Neural progenitor cell (in vitro differentiated cells): ENCODE data around the gene PCSK4. TPM values are rescaled to one million over a fixed set of nuclear protein-coding genes. Genes with fewer than 3 reads are reported as not detected.
A peak's percentile ranks its signal among the peaks of the same experiment; 100 is the strongest.

Source experiments
- DNase-seq: peaks from one replicate; pipeline ENCODE4 v3.0.0-alpha.2; 2016; ENCODE audit warnings: low spot score
- H2AFZ ChIP-seq: fragments of 200-600 bp; sonication (generic); replicated peaks from 2 replicates; pipeline ENCODE4 v1.6.1; 2016; ENCODE audit warnings: antibody characterized with exemption
- H3F3A ChIP-seq: fragments of 200-600 bp; sonication (generic); 2 replicates; pipeline ENCODE4 v1.6.1; 2016; ENCODE audit warnings: antibody characterized with exemption, low read depth
- H3K27ac ChIP-seq: fragments of 200-600 bp; sonication (generic); 2 replicates; pipeline ENCODE4 v1.5.1; 2016; ENCODE audit warnings: mild to moderate bottlenecking
- H3K27me3 ChIP-seq: fragments of 200-600 bp; sonication (generic); 2 replicates; pipeline ENCODE4 v1.6.1; 2016; ENCODE audit warnings: mild to moderate bottlenecking, moderate library complexity
- H3K36me3 ChIP-seq: fragments of 200-600 bp; sonication (generic); 2 replicates; pipeline ENCODE4 v1.5.1; 2016
- H3K4me1 ChIP-seq: fragments of 200-600 bp; sonication (generic); 2 replicates; pipeline ENCODE4 v1.6.1; 2016; ENCODE audit warnings: mixed run types
- H3K4me2 ChIP-seq: fragments of 200-600 bp; sonication (generic); 2 replicates; pipeline ENCODE4 v1.6.1; 2016
- H3K4me3 ChIP-seq: fragments of 200-600 bp; sonication (generic); 2 replicates; pipeline ENCODE4 v1.5.1; 2016
- H3K79me2 ChIP-seq: fragments of 200-600 bp; sonication (generic); 2 replicates; pipeline ENCODE4 v1.6.1; 2016; ENCODE audit warnings: low read depth
- H3K9ac ChIP-seq: fragments of 200-600 bp; sonication (generic); 2 replicates; pipeline ENCODE4 v1.6.1; 2016
- H3K9me3 ChIP-seq: fragments of 200-600 bp; sonication (generic); 2 replicates; pipeline ENCODE4 v1.5.1; 2016; ENCODE audit warnings: low read depth
- H4K20me1 ChIP-seq: fragments of 200-600 bp; sonication (generic); 2 replicates; pipeline ENCODE4 v1.6.1; 2016; ENCODE audit warnings: low read depth
- H3K27ac Mint-ChIP-seq: 3 replicates; pipeline ENCODE4 v1.8.0; 2021; ENCODE audit warnings: mixed read lengths
- H3K27me3 Mint-ChIP-seq: 2 replicates; pipeline ENCODE4 v1.8.0; 2022; ENCODE audit warnings: low read depth, mild to moderate bottlenecking, inconsistent platforms, moderate library complexity, mixed read lengths; ENCODE audit not compliant: insufficient read depth
- H3K36me3 Mint-ChIP-seq: 3 replicates; pipeline ENCODE4 v1.8.0; 2021; ENCODE audit warnings: mixed read lengths
- H3K4me1 Mint-ChIP-seq: 3 replicates; pipeline ENCODE4 v1.8.0; 2021; ENCODE audit warnings: mixed read lengths
- H3K4me3 Mint-ChIP-seq: 3 replicates; pipeline ENCODE4 v1.8.0; 2021; ENCODE audit warnings: mild to moderate bottlenecking, moderate library complexity, mixed read lengths
- H3K9me3 Mint-ChIP-seq: 3 replicates; pipeline ENCODE4 v1.8.0; 2020; ENCODE audit warnings: mixed read lengths
- CTCF ChIP-seq: fragments of 200-600 bp; sonication (generic); IDR thresholded peaks from 2 replicates; pipeline ENCODE4 v1.5.1; 2017; ENCODE audit warnings: antibody characterized with exemption, mild to moderate bottlenecking
- EZH2 ChIP-seq: fragments of 200-600 bp; sonication (generic); IDR thresholded peaks from 2 replicates; pipeline ENCODE4 v1.6.1; 2017; ENCODE audit warnings: antibody characterized with exemption, mild to moderate bottlenecking, moderate library complexity
- EZH2phosphoT487 ChIP-seq: fragments of 200-600 bp; sonication (generic); IDR thresholded peaks from 2 replicates; pipeline ENCODE4 v1.6.1; 2017; ENCODE audit warnings: antibody characterized with exemption
- total RNA-seq: library from RNA; depleted of rRNA; stranded (reverse); fragments of >200 nt; gene quantifications from 2 replicates; pipeline ENCODE4 v1.2.3, GENCODE V29; 2015; ENCODE audit warnings: low replicate concordance

Gene PCSK4
- total RNA-seq, 1 donor from 2014 or later: 3.6 TPM

- DNase-seq: peak; percentile 73
- Histone ChIP-seq H3K4me3 (peak overlapping the region; percentile 45), H3K4me2 (peak overlapping the region; percentile 76), H2AFZ (no peak overlapping the region), H3K36me3 (no peaks in the 10 kb centered on the region), H3K9me3 (no peaks in the 10 kb centered on the region), H3K79me2 (no peaks in the 10 kb centered on the region), H4K20me1 (peaks cover 95% of the 10 kb centered on the region), H3K27me3 (peaks cover 98% of the 10 kb centered on the region), H3K27ac (no peak overlapping the region), H3F3A (peaks cover 50% of the 10 kb centered on the region), H3K4me1 (peaks cover 43% of the 10 kb centered on the region), H3K9ac (no peak overlapping the region)
- Mint-ChIP-seq H3K27ac (no peak overlapping the region), H3K36me3 (peaks cover 2% of the 10 kb centered on the region), H3K9me3 (no peaks in the 10 kb centered on the region), H3K4me3 (no peak overlapping the region), H3K4me1 (peaks cover 4% of the 10 kb centered on the region), H3K27me3 (peaks cover 27% of the 10 kb centered on the region)
- TF ChIP-seq EZH2: no peak
- TF ChIP-seq CTCF: no peak
- no peak for TF ChIP-seq EZH2phosphoT487
Observed at GRCh38 chr19:1469255-1470054, 20.7 kb downstream of the PCSK4 start.

DNA sequence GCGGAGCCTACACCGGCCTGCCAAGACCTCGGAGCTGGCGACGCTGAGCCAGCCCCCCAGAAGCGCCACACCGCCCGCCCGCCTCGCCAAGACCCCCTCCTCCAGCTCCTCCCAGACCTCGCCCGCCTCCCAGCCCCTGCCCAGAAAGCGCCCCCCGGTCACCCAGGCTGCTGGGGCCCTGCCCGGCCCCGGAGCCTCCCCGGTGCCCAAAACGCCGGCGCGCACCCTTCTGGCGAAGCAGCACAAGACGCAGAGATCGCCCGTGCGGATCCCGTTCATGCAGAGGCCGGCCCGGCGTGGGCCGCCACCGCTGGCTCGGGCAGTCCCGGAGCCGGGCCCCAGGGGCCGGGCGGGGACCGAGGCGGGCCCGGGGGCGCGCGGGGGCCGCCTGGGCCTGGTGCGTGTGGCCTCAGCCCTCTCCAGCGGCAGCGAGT, 21.3 kb downstream of the PCSK4 start:
- peaks cover 30% of the 10 kb centered on the region for H3K27me3 Mint-ChIP-seq

DNA sequence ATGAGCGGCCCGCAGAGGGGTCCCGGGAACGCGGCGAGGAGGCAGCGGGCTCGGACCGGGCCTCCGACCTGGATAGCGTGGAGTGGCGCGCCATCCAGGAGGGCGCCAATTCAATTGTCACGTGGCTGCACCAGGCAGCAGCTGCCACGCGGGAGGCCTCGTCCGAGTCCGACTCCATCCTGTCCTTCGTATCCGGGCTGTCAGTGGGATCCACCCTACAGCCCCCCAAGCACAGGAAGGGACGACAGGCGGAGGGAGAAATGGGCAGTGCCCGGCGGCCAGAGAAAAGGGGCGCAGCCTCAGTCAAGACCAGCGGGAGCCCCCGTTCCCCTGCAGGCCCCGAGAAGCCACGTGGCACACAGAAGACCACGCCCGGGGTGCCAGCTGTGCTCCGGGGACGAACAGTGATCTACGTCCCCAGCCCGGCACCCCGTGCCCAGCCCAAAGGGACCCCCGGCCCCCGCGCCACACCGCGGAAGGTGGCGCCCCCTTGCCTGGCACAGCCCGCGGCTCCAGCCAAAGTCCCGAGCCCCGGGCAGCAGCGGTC, 21.8 kb downstream of the PCSK4 start:
- Histone ChIP-seq H3K4me3 (peak overlapping the region; percentile 16), H3K9ac (no peak overlapping the region), H3F3A (peaks cover 50% of the 10 kb centered on the region), H3K4me1 (peaks cover 43% of the 10 kb centered on the region), H3K36me3 (no peaks in the 10 kb centered on the region), H3K27me3 (peaks cover 100% of the 10 kb centered on the region), H3K4me2 (peak overlapping the region; percentile 72), H3K27ac (no peak overlapping the region), H3K79me2 (no peaks in the 10 kb centered on the region), H4K20me1 (peaks cover 95% of the 10 kb centered on the region), H2AFZ (no peak overlapping the region), H3K9me3 (no peaks in the 10 kb centered on the region)
- DNase-seq: no peak
- no peak overlapping the region for H3K4me3 Mint-ChIP-seq
- no peak overlapping the region for H3K27ac Mint-ChIP-seq
- peaks cover 4% of the 10 kb centered on the region for H3K4me1 Mint-ChIP-seq
- H3K36me3 Mint-ChIP-seq: peaks cover 4% of the 10 kb centered on the region
- peaks cover 30% of the 10 kb centered on the region for H3K27me3 Mint-ChIP-seq
- TF ChIP-seq CTCF: no peak
- peak; percentile 80 for TF ChIP-seq EZH2phosphoT487
- TF ChIP-seq EZH2: peak; percentile 84
- no peaks in the 10 kb centered on the region for H3K9me3 Mint-ChIP-seq

More for the DNA sequence above, 21.3 kb downstream of the PCSK4 start:
- Histone ChIP-seq H3K4me2 (peak overlapping the region; percentile 72), H3K79me2 (no peaks in the 10 kb centered on the region), H3K4me3 (peak overlapping the region; percentile 16), H3K27me3 (peaks cover 100% of the 10 kb centered on the region), H4K20me1 (peaks cover 95% of the 10 kb centered on the region), H3K36me3 (no peaks in the 10 kb centered on the region), H3K9ac (no peak overlapping the region), H3K4me1 (peaks cover 43% of the 10 kb centered on the region), H3F3A (peaks cover 50% of the 10 kb centered on the region), H3K27ac (no peak overlapping the region), H3K9me3 (no peaks in the 10 kb centered on the region), H2AFZ (no peak overlapping the region)
- Mint-ChIP-seq H3K9me3 (no peaks in the 10 kb centered on the region), H3K4me3 (no peak overlapping the region), H3K27ac (no peak overlapping the region), H3K36me3 (peaks cover 4% of the 10 kb centered on the region), H3K4me1 (peaks cover 4% of the 10 kb centered on the region)
- no peak for TF ChIP-seq EZH2phosphoT487
- TF ChIP-seq CTCF: peak; percentile 22
- DNase-seq: peak; percentile 76
